GM21529 (cell line): Measurements from ENCODE around the gene CSF2RB.
A peak's percentile ranks its signal among the peaks of the same experiment; 100 is the strongest.
"Not testable (repeated sequence)": the region's sequence is repeated elsewhere in the genome, so short reads cannot be mapped to it uniquely, and the experiment has no call there.

Experiments used
- ATAC-seq: cut with Tn5 transposase; IDR thresholded peaks from one replicate; pipeline ENCODE4 v1.9.1; 2021; ENCODE audit not compliant: unreplicated experiment

The CSF2RB gene

GRCh38 chr22:36963302-36963701 is 49.9 kb downstream of the CSF2RB start:
- no peak for ATAC-seq

- ATAC-seq = no peak
These were observed 50.7 kb downstream of the CSF2RB start for GRCh38 chr22:36964106-36964505.

DNA sequence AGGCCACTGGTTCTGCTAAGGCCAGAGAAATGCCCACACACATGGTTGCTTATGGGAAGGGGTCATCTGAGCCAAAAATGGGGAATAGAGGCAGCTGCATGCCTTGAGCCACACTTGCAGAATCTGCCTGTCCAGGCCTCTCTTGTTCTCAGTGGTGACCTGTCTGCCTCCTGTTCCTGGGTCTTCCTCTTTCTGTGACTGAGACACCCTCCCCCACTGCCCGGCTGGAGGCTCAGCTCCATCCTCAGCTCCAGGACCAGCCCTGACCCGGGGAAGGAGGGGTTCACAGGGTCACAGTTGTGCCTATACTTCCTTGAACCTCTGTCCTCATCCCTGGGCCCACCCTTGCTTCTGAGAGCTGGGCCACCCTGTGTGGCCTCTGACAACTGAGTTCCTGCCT is 52.3 kb downstream of the CSF2RB start:
- ATAC-seq = no peak

DNA sequence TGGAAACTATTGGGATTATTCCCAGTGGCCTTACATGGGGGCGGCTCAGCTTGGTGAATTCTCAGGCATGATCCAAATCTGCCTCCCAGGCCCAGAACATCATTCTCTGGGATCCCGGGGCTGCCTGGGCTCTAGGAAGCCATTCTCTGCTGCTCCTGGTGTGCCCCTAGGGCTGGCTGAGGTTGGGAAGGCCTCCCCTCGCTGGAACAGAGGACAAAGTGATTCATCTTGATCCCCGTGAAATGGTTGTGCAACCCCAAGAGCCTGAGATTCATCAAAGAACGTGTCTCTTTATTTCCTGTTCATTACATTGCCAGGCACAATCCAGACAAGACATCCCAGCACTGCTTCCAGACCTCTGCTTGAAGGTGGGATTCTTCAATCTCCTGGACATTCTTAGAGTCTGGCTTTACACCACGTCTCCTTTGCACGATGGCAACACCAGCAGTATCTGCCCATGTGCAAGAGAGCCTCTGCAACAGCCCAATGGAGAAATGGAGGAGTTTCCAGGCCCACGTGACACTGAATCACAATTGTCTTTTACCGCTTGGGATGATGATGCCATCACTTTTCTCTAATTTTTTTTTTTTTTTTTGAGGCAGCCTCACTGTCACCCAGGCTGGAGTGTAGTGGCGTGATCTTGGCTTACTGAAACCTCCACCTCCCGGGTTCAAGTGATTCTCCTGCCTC is 53.6 kb downstream of the CSF2RB start:
- ATAC-seq = no peak

GRCh38 chr22:36968249-36968964 is 55.0 kb downstream of the CSF2RB start:
- no peak for ATAC-seq

DNA sequence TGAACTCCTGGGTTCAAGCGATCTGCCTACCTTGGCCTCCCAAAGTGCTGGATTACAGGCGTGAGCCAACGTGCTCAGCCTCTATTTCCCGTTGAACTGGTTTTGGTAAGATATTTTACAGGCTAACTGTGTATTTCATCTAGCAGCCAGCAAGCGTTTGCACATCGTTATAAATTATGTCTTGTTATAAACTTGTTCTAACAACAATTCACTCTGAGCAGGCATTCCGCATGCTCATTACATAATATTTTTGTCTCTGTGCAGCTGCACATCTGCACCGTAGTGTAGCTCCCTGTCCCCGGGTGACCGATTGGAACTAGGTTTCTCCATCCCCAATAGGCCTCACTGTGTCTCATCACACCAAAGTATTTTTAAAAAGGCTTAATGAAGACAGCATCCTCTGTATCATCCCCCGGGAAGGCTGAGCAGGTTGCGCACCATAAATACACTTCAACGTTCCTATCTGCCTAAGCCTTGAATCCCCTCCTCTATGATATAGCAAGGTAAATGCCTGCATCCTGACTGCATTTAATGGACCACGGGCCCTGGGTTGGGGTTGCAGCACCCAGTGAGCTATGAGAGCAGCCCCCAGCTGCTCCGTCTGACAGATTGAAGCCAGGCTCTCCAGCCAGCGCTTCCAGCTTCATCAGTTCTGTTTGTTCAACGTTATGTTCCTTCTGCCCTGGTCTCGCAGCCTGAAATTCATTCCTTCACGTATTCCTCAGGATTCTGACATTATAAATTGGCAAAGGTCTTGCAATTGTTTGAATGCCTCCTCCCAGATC is 58.1 kb downstream of the CSF2RB start:
- no peak for ATAC-seq

DNA sequence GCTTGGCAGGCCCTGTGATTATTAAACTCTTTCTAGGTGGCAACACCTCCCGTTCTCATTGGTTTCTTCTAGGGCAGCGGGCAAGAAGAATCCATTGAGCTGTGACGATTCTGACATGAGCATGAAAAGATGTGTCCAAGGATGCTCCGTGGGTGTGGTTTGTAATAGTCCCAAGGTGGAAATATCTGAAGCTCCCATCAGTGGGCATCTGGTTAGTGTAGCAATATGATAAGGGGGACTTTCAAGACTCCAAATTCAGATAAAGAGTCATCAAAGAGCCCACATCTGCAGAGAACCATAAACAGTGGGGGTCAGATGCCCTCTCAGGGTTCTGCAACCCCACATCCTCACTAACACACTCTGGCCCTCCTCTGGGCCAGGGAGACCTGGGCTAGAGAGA is 63.2 kb downstream of the CSF2RB start:
- no peak for ATAC-seq

- ATAC-seq = peak; percentile 62
These were observed 64.0 kb downstream of the CSF2RB start for GRCh38 chr22:36977401-36977861.

- ATAC-seq = peak; percentile 63
These were observed 64.7 kb downstream of the CSF2RB start for GRCh38 chr22:36977947-36978660.

GRCh38 chr22:36979016-36979910 is 65.8 kb downstream of the CSF2RB start:
- ATAC-seq = no peak

DNA sequence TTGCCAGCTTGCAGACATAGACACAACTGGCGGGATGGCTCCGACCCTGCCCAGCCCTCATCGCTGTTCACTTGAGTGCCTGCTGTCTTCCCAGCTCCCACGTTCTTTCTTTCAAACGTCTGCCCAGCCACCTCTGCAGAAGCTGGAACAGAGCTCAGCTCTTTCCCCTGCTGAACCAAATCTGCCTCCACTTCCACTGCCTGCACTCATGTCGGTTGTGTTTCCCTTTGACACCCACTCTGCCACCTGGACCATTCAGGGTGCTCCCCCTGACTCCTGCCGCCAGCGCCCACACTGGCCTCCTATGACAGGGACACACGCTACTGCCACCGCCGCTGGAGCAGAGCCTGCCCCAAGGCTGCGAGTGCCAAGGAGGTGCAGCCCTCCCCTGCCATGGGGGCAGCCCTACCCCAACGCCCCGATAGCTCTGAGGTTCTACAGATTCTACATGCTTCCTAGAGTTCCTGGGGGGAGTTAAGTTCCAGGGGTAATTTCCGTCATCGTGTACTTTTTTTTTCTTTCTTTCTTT is 67.9 kb downstream of the CSF2RB start:
- no peak for ATAC-seq

DNA sequence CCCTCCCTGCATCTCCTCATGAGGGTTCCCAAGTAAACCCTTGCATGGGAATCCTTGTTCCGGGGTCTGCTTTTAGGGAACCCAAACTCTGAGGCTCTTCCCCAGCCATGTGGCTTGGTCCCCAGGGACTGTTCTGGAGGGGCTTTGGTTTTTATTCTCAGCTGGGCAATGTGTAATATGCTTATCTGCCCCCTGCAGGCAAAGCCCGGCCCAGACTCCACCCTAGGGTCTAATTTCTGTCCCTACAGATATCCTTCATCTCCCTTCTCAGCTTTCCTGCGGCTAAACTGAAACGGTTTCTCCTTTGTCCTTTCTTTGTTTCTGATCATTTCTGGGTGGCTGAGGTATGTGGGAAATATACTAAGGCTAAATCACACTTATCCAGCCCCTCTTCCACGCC is 68.7 kb downstream of the CSF2RB start:
- no peak for ATAC-seq

GRCh38 chr22:36985211-36985889 is 71.9 kb downstream of the CSF2RB start:
- ATAC-seq = no peak

DNA sequence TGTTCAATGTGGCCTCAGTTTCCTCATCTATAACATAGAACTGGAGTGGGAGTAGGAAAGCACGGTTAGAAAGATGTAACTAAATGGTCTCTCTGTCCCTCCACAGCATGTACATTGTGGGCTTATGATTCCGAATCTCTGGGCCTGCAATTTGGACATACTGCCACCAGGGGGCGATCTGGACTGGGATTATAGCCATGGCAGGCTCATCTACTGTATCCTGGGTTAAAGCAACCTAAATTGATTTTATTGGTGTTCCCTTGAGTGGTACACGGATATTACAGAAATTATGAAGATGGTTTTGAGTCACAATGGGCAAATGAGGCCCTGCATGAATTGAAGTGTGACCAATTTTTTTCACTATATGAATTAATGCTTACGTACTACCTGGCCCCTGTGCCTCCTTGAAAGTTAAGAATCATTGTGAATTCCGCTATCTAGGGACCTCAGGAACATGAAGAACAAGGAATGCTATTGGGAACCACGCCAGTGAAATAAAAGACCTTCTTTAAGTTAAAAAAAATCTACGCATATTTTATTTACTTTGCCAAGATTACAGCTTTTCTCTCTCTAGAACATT is 72.9 kb downstream of the CSF2RB start:
- no peak for ATAC-seq

GRCh38 chr22:36988075-36988832 is 74.8 kb downstream of the CSF2RB start:
- ATAC-seq = no peak

DNA sequence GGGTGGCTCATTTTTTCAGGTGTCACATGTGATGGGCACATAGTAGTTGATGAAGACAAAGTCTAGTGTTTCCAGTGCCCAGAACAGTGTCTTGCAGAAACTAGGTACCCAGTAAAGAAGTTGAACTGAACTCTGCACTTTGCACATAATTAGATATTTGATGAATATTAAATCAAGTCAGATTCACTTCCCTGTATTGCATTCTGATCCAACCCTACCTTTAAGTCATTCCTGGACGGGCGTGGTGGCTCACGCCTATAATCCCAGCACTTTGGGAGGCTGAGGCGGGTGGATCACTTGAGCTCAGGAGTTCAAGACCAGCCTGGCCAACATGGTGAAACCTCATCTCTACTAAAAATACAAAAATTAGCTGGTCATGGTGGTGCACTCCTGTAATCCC is 75.6 kb downstream of the CSF2RB start:
- ATAC-seq = not testable (repeated sequence)
